H1 (cell line): Measurements from ENCODE around the gene TSR3. TPM values are rescaled to one million over a fixed set of nuclear protein-coding genes. Genes with fewer than 3 reads are reported as not detected.

Experiments
- CTCF ChIA-PET: fragments of 300-600 bp; sonication (Branson Sonifier 250); formaldehyde crosslinking; loops from one replicate; lab custom pipeline; 2021; ENCODE audit not compliant: partially characterized antibody; lab: Charles Lee
- POLR2A ChIA-PET: fragments of 300-600 bp; sonication (Branson Sonifier 250); formaldehyde crosslinking; loops from one replicate; lab custom pipeline; 2021; ENCODE audit warnings: inconsistent platforms; ENCODE audit not compliant: partially characterized antibody; lab: Charles Lee
- DNase-seq, 2 experiments: peaks; one replicate each; pipeline versions ENCODE4 v3.0.0 to v3.0.0-alpha.2; 2010 to 2022; ENCODE audit warnings: low spot score in 2 of 2, low read depth in 1 of 2, mixed read lengths in 1 of 2
- FAIRE-seq: peaks from 2 replicates; lab custom pipeline; 2011; peaks lifted over from hg19 to GRCh38; lab: Jason Lieb, UNC
- H2AFZ ChIP-seq: 2 replicates; pipeline ENCODE4 v1.8.1; 2012; ENCODE audit warnings: low read length, inconsistent platforms
- H2AK5ac ChIP-seq: 2 replicates; pipeline ENCODE4 v1.6.1; 2013; ENCODE audit warnings: low read depth, low read length
- H2BK120ac ChIP-seq: replicated peaks from 2 replicates; pipeline ENCODE3; 2013; ENCODE audit warnings: low read depth, low read length, inconsistent platforms
- H2BK12ac ChIP-seq: 2 replicates; pipeline ENCODE4 v1.6.1; 2013; ENCODE audit warnings: low read depth, low read length
- H2BK15ac ChIP-seq: 2 replicates; pipeline ENCODE4 v1.6.1; 2013; ENCODE audit warnings: low read length
- H2BK20ac ChIP-seq: 2 replicates; pipeline ENCODE4 v1.6.1; 2013; ENCODE audit warnings: low read length
- H2BK5ac ChIP-seq: 2 replicates; pipeline ENCODE4 v1.6.1; 2013; ENCODE audit warnings: low read depth, low read length
- H3K14ac ChIP-seq: 2 replicates; pipeline ENCODE4 v1.6.1; 2013; ENCODE audit warnings: inconsistent platforms; ENCODE audit not compliant: insufficient read length
- H3K18ac ChIP-seq: 2 replicates; pipeline ENCODE4 v1.6.1; 2013; ENCODE audit warnings: low read length; ENCODE audit errors: extremely low read depth
- H3K23ac ChIP-seq: 2 replicates; pipeline ENCODE4 v1.6.1; 2013; ENCODE audit warnings: inconsistent platforms; ENCODE audit not compliant: insufficient read length
- H3K23me2 ChIP-seq: 2 replicates; pipeline ENCODE4 v1.6.1; 2013; ENCODE audit warnings: low read depth, low read length
- H3K27ac ChIP-seq: 2 replicates; pipeline ENCODE4 v1.6.1; 2011; ENCODE audit warnings: low read depth, low read length, inconsistent platforms
- H3K27me3 ChIP-seq, 4 experiments: replicated peaks in 1 of 4; 1 replicate in 1 of 4; 2 replicates in 3 of 4; pipeline versions ENCODE4 v1.6.1 to v1.8.1; 2011 to 2013; ENCODE audit warnings: low read length in 3 of 4, mild to moderate bottlenecking in 3 of 4, inconsistent platforms in 2 of 4, mixed read lengths in 2 of 4, moderate library complexity in 1 of 4; ENCODE audit not compliant: control insufficient read depth in 3 of 4, insufficient read depth in 3 of 4; ENCODE audit errors: extremely low read depth in 1 of 4
- H3K36me3 ChIP-seq, 4 experiments: 2 replicates each; pipeline versions ENCODE4 v1.6.1 to v1.8.1; 2011 to 2013; ENCODE audit warnings: mild to moderate bottlenecking in 4 of 4, low read length in 3 of 4, moderate library complexity in 2 of 4, control low read depth in 1 of 4, inconsistent platforms in 1 of 4; ENCODE audit not compliant: insufficient read depth in 4 of 4, control insufficient read depth in 2 of 4
- H3K4ac ChIP-seq: replicated peaks from 2 replicates; pipeline ENCODE3; 2013; ENCODE audit warnings: low read length, low read depth, mixed read lengths, inconsistent platforms; ENCODE audit not compliant: insufficient read length
- H3K4me1 ChIP-seq, 4 experiments: replicated peaks in 1 of 4; 1 replicate in 1 of 4; 2 replicates in 3 of 4; pipeline versions ENCODE4 v1.6.1 to v1.8.1; 2011 to 2013; ENCODE audit warnings: low read length in 3 of 4, inconsistent platforms in 2 of 4, mixed read lengths in 1 of 4; ENCODE audit not compliant: insufficient read depth in 4 of 4, control insufficient read depth in 3 of 4
- H3K4me2 ChIP-seq, 2 experiments: 2 replicates each; pipeline versions ENCODE4 v1.6.1 to v1.8.1; 2011 to 2013; ENCODE audit warnings: low read depth in 2 of 2, low read length in 2 of 2, control low read depth in 1 of 2, inconsistent platforms in 1 of 2, mild to moderate bottlenecking in 1 of 2; ENCODE audit not compliant: insufficient read depth in 1 of 2
- H3K4me3 ChIP-seq, 4 experiments: fragments of 200-600, 300-600 bp in 1 of 4; sonication (generic), shearing (Covaris generic), sonication (Bioruptor Twin) in 1 of 4; 2 replicates each; pipeline versions ENCODE4 v1.5.1 to v1.8.1; 2011 to 2016; ENCODE audit warnings: low read length in 4 of 4, low read depth in 3 of 4, control low read depth in 2 of 4, inconsistent platforms in 2 of 4, mild to moderate bottlenecking in 2 of 4, mixed read lengths in 1 of 4, moderate library complexity in 1 of 4; ENCODE audit not compliant: insufficient read depth in 2 of 4; ENCODE audit errors: extremely low read depth in 1 of 4
- H3K56ac ChIP-seq: replicated peaks from 2 replicates; pipeline ENCODE3; 2013; ENCODE audit warnings: low read depth, mild to moderate bottlenecking, mixed read lengths, low read length, inconsistent platforms; ENCODE audit not compliant: insufficient read length
- H3K79me1 ChIP-seq: 2 replicates; pipeline ENCODE4 v1.6.1; 2013; ENCODE audit warnings: low read depth, low read length, control low read depth
- H3K79me2 ChIP-seq, 2 experiments: 2 replicates each; pipeline versions ENCODE4 v1.6.1 to v1.8.1; 2012 to 2013; ENCODE audit warnings: low read length in 2 of 2, mild to moderate bottlenecking in 2 of 2, inconsistent platforms in 1 of 2; ENCODE audit not compliant: insufficient read depth in 2 of 2, control insufficient read depth in 1 of 2
- H3K9ac ChIP-seq, 4 experiments: replicated peaks in 1 of 4; 1 replicate in 1 of 4; 2 replicates in 3 of 4; pipeline versions ENCODE4 v1.6.1 to v1.8.1; 2011 to 2013; ENCODE audit warnings: low read depth in 3 of 4, low read length in 3 of 4, control low read depth in 2 of 4, mild to moderate bottlenecking in 2 of 4, moderate library complexity in 2 of 4, inconsistent platforms in 1 of 4; ENCODE audit errors: extremely low read depth in 1 of 4
- H3K9me3 ChIP-seq, 2 experiments: 2 replicates each; pipeline versions ENCODE4 v1.6.1 to v1.8.1; 2012 to 2013; ENCODE audit warnings: mild to moderate bottlenecking in 2 of 2, moderate library complexity in 2 of 2, control low read depth in 1 of 2, inconsistent platforms in 1 of 2, low read depth in 1 of 2, low read length in 1 of 2, mixed read lengths in 1 of 2; ENCODE audit not compliant: insufficient read depth in 2 of 2
- H4K20me1 ChIP-seq, 2 experiments: replicated peaks in 1 of 2; 2 replicates each; pipeline versions ENCODE3 to v1.8.1; 2011 to 2013; ENCODE audit warnings: inconsistent platforms in 2 of 2, low read length in 2 of 2, mild to moderate bottlenecking in 1 of 2; ENCODE audit not compliant: insufficient read depth in 2 of 2, control insufficient read depth in 1 of 2
- H4K5ac ChIP-seq: 2 replicates; pipeline ENCODE4 v1.6.1; 2013; ENCODE audit warnings: low read length, low read depth, mixed read lengths, inconsistent platforms; ENCODE audit not compliant: insufficient read length
- H4K8ac ChIP-seq: 2 replicates; pipeline ENCODE4 v1.8.0; 2013; ENCODE audit warnings: mild to moderate bottlenecking, moderate library complexity, low read length, inconsistent platforms; ENCODE audit not compliant: insufficient read depth; ENCODE audit errors: extremely low read depth
- H4K91ac ChIP-seq: replicated peaks from 2 replicates; pipeline ENCODE3; 2013; ENCODE audit warnings: low read length, mixed read lengths, inconsistent platforms; ENCODE audit not compliant: insufficient read length
- GTF2F1 ChIP-seq: IDR thresholded peaks from 2 replicates; pipeline ENCODE4 v1.6.1; 2012; ENCODE audit warnings: low read depth, low read length, improper control_type of control experiment, borderline replicate concordance
- KDM5A ChIP-seq: fragments of 200-600 bp; IDR thresholded peaks from 2 replicates; pipeline ENCODE4 v1.7.1; 2012; ENCODE audit warnings: mild to moderate bottlenecking, low read length, inconsistent platforms, mixed read lengths
- NANOG ChIP-seq: IDR thresholded peaks from 2 replicates; pipeline ENCODE4 v1.6.1; 2011; ENCODE audit warnings: low read length, low read depth, mild to moderate bottlenecking, inconsistent platforms; ENCODE audit not compliant: insufficient read depth, poor library complexity, severe bottlenecking
- SRF ChIP-seq: IDR thresholded peaks from 2 replicates; pipeline ENCODE4 v1.6.1; 2011; ENCODE audit warnings: mild to moderate bottlenecking, low read depth, low read length, moderate library complexity
- TAF7 ChIP-seq: optimal IDR thresholded peaks from 2 replicates; pipeline ENCODE3; 2011; ENCODE audit warnings: low read depth, mild to moderate bottlenecking, inconsistent platforms, low read length, moderate library complexity, borderline replicate concordance
- YY1 ChIP-seq: IDR thresholded peaks from 2 replicates; pipeline ENCODE4 v1.6.1; 2011; ENCODE audit warnings: low read depth, mild to moderate bottlenecking, low read length
- WGBS, 2 experiments: shearing (Covaris generic) in 1 of 2; methylation state at CpG; one replicate each; pipeline versions ENCODE4 v1.1.6 to v1.1.7; 2013 to 2015; ENCODE audit warnings: low lambda C conversion rate in 2 of 2, mixed read lengths in 2 of 2, inconsistent platforms in 1 of 2, low coverage in 1 of 2, missing lambda C conversion rate in 1 of 2; ENCODE audit not compliant: insufficient replicate concordance in 2 of 2, insufficient coverage in 1 of 2, insufficient read length in 1 of 2; ENCODE audit errors: extremely low coverage in 1 of 2, missing lambda C conversion rate in 1 of 2; 5-methylcytosine and 5-hydroxymethylcytosine counted together
- polyA plus RNA-seq, 7 experiments: library from polyadenylated mRNA; depleted of rRNA in 3 of 7; stranded (reverse) in 5 of 7; unstranded in 2 of 7; fragments of >200 nt in 5 of 7; fragments of 200-250 nt in 2 of 7; gene quantifications; 1 replicate in 5 of 7; 2 replicates in 1 of 7; 4 replicates in 1 of 7; pipeline versions ENCODE4 v1.2.1 to v1.2.3, GENCODE V29; 2011 to 2013; ENCODE audit warnings: missing spikeins in 2 of 7, mixed read lengths in 2 of 7
- total RNA-seq: library from RNA; stranded (reverse); fragmentation: NEBNext Ultra II Directional; extraction: Animal tissue kit (Norgen Biotek cat#: 25700); gene quantifications from 2 replicates; pipeline ENCODE4 v1.2.1, GENCODE V29; 2021

TSR3 gene
- total and polyA plus RNA-seq, 2 of the 8 experiments (the other 6 are each of a cell fraction or from before 2014, with no cell fraction given): 43.1 to 52.3 TPM

DNA sequence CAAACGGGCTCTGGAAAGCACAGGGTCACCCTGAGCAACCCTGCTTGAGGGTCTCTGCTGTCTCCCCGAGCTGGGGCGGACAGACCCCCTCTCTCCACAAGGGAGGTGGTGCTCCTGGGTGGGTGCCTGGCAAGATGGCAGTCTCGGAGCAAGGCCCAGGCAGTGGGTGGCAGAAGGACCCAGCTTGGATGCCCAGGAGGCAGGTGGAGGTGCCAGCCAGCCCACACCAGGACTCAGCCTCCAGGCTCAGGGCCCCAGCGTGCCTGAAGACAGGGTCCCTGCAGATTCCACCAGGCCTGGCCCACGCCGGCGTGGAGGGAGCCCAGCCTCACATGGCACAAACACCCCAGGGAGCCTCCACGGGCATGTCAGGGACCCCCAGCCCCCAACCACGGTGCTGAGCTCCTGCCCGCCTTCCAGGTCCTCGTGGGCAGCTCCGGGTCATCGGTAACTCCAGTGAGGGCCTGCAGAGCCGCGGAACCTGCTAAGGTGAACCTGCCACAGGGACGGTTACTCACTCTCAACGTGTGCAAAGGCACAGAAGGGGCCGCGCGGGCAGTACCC lies 42.0 kb upstream of the TSR3 start:
- no peak overlapping the region for H2BK15ac ChIP-seq
- no peak overlapping the region for H4K5ac ChIP-seq
- H3K56ac ChIP-seq: no peak overlapping the region
- no peak overlapping the region for H2AFZ ChIP-seq
- no peak overlapping the region for H4K91ac ChIP-seq
- CTCF ChIA-PET: interaction anchor here (0.6 to 1.2 kb wide), 3 partner anchors 13 to 30 kb away, joined by 3 read pairs; no protein-coding TSS in a partner anchor
- POLR2A ChIA-PET: no interaction called here
- no peaks in the 10 kb centered on the region for H3K27me3 ChIP-seq
- no peak overlapping the region for H3K4me3 ChIP-seq
- H4K20me1 ChIP-seq: peaks cover 0 to 4% of the 10 kb centered on the region in 2 experiments
- DNase-seq (no peak), FAIRE-seq (no peak)
- no peak overlapping the region for H2BK5ac ChIP-seq
- H3K23me2 ChIP-seq: no peaks in the 10 kb centered on the region
- no peak overlapping the region for H4K8ac ChIP-seq
- H3K18ac ChIP-seq: no peak overlapping the region
- H2AK5ac ChIP-seq: no peak overlapping the region
- H3K9ac ChIP-seq: no peak overlapping the region
- no peaks in the 10 kb centered on the region for H3K79me2 ChIP-seq
- H2BK12ac ChIP-seq: no peak overlapping the region
- no peak overlapping the region for H3K27ac ChIP-seq
- H3K23ac ChIP-seq: no peak overlapping the region
- no peak overlapping the region for H2BK120ac ChIP-seq
- H3K9me3 ChIP-seq: no peaks in the 10 kb centered on the region
- peaks cover 3 to 9% (median 5%) of the 10 kb centered on the region in 4 experiments; a peak in 5 of 8 replicates for H3K36me3 ChIP-seq
- H3K79me1 ChIP-seq: no peaks in the 10 kb centered on the region
- H2BK20ac ChIP-seq: no peak overlapping the region
- H3K14ac ChIP-seq: no peak overlapping the region
- H3K4me2 ChIP-seq: no peak overlapping the region
- H3K4ac ChIP-seq: no peak overlapping the region
- WGBS, 2 experiments: 95% methylated on average over 19 of the region's 21 CpGs; no CpG with 5 or more reads in 1 of the 2 experiments
- H3K4me1 ChIP-seq: no peaks in the 10 kb centered on the region
- TF ChIP-seq GTF2F1 (no peak), SRF (no peak), TAF7 (no peak), YY1 (no peak), KDM5A (no peak), NANOG (no peak)
